Stimulated activated naive B cell treated with anti-CD40 and anti-IgM and Interleukin-4, amounts not matched to agents 10 μg/mL and 1 μg/mL and 100 μg/mL, for 72 hours (primary cell): ENCODE results near the gene UTS2R.
"Not testable (repeated sequence)": the region's sequence is repeated elsewhere in the genome, so short reads cannot be mapped to it uniquely, and the experiment has no call there.

Experiments
- ATAC-seq, 2 donors: fragments of 150-1000 bp; cut with Tn5 transposase; replicated peaks; 2 replicates each; pipeline ENCODE4 v1.10.0; 2021; ENCODE audit warnings: moderate library complexity in 1 of 2
- DNase-seq: peaks from one replicate; pipeline ENCODE4 v3.0.0; 2021
- H3K27ac Mint-ChIP-seq: one replicate; pipeline ENCODE4 v1.8.0; 2022; ENCODE audit warnings: mild to moderate bottlenecking, mixed read lengths
- H3K27me3 Mint-ChIP-seq, 2 donors: one replicate each; pipeline ENCODE4 v1.8.0; 2022; ENCODE audit warnings: mixed read lengths in 2 of 2
- H3K36me3 Mint-ChIP-seq, 2 donors: one replicate each; pipeline ENCODE4 v1.8.0; 2022; ENCODE audit warnings: mixed read lengths in 2 of 2, mild to moderate bottlenecking in 1 of 2
- H3K4me1 Mint-ChIP-seq, 2 donors: one replicate each; pipeline ENCODE4 v1.8.0; 2022; ENCODE audit warnings: mixed read lengths in 2 of 2, mild to moderate bottlenecking in 1 of 2
- H3K4me3 Mint-ChIP-seq, 2 donors: one replicate each; pipeline ENCODE4 v1.8.0; 2022; ENCODE audit warnings: mild to moderate bottlenecking in 2 of 2, mixed read lengths in 2 of 2, moderate library complexity in 1 of 2
- H3K9me3 Mint-ChIP-seq, 2 donors: one replicate each; pipeline ENCODE4 v1.8.0; 2022; ENCODE audit warnings: mixed read lengths in 2 of 2, mild to moderate bottlenecking in 1 of 2

The UTS2R gene

GRCh38 chr17:82372249-82373071 lies 895 bp downstream of the UTS2R start:
- Mint-ChIP-seq H3K4me3 (peak overlapping the region; percentile 59 to 74), H3K9me3 (no peaks in the 10 kb centered on the region), H3K4me1 (peaks cover 16 to 26% of the 10 kb centered on the region in 2 donors), H3K27me3 (peaks cover 27 to 54% of the 10 kb centered on the region in 2 donors), H3K36me3 (no peaks in the 10 kb centered on the region), H3K27ac (no peak overlapping the region)
- no peak for DNase-seq
- ATAC-seq = peak; percentile 39 to 58

- peaks cover 16 to 26% of the 10 kb centered on the region in 2 donors for H3K4me1 Mint-ChIP-seq
- DNase-seq, H3K9me3 Mint-ChIP-seq, H3K36me3 Mint-ChIP-seq, H3K27ac Mint-ChIP-seq, ATAC-seq: not testable (repeated sequence)
- peak overlapping the region in 1 of 2 donors; percentile 74 for H3K4me3 Mint-ChIP-seq
- H3K27me3 Mint-ChIP-seq = peaks cover 31 to 60% of the 10 kb centered on the region in 2 donors
Measured at GRCh38 chr17:82373072-82373452, 1.5 kb downstream of the UTS2R start.

GRCh38 chr17:82373731-82374625 lies 2.4 kb downstream of the UTS2R start:
- peaks cover 17 to 30% of the 10 kb centered on the region in 2 donors for H3K4me1 Mint-ChIP-seq
- no peaks in the 10 kb centered on the region for H3K9me3 Mint-ChIP-seq
- no peak overlapping the region for H3K27ac Mint-ChIP-seq
- H3K27me3 Mint-ChIP-seq = peaks cover 38 to 68% of the 10 kb centered on the region in 2 donors
- H3K36me3 Mint-ChIP-seq = no peaks in the 10 kb centered on the region
- DNase-seq (no peak), ATAC-seq (no peak)
- no peak overlapping the region for H3K4me3 Mint-ChIP-seq

GRCh38 chr17:82374626-82375331 lies 3.2 kb downstream of the UTS2R start:
- no peak for DNase-seq
- H3K9me3 Mint-ChIP-seq = no peaks in the 10 kb centered on the region
- peaks cover 39 to 64% of the 10 kb centered on the region in 2 donors for H3K27me3 Mint-ChIP-seq
- H3K36me3 Mint-ChIP-seq = no peaks in the 10 kb centered on the region
- H3K4me3 Mint-ChIP-seq = no peak overlapping the region
- peaks cover 18 to 31% of the 10 kb centered on the region in 2 donors for H3K4me1 Mint-ChIP-seq
- H3K27ac Mint-ChIP-seq = no peak overlapping the region
- no peak for ATAC-seq

- no peak overlapping the region for H3K4me3 Mint-ChIP-seq
- H3K27me3 Mint-ChIP-seq = peaks cover 43 to 67% of the 10 kb centered on the region in 2 donors
Measured at GRCh38 chr17:82375359-82376041, 3.9 kb downstream of the UTS2R start.

GRCh38 chr17:82376042-82376730 lies 4.6 kb downstream of the UTS2R start:
- Mint-ChIP-seq H3K4me3 (no peak overlapping the region), H3K4me1 (peaks cover 14 to 23% of the 10 kb centered on the region in 2 donors), H3K9me3 (no peaks in the 10 kb centered on the region), H3K27me3 (peaks cover 44 to 67% of the 10 kb centered on the region in 2 donors), H3K27ac (no peak overlapping the region), H3K36me3 (no peaks in the 10 kb centered on the region)
- DNase-seq = no peak
- ATAC-seq = no peak

More at GRCh38 chr17:82375359-82376041, 3.9 kb downstream of the UTS2R start:
- Mint-ChIP-seq H3K9me3 (no peaks in the 10 kb centered on the region), H3K27ac (no peak overlapping the region), H3K4me1 (peaks cover 20 to 29% of the 10 kb centered on the region in 2 donors), H3K36me3 (no peaks in the 10 kb centered on the region)
- DNase-seq (no peak), ATAC-seq (no peak)

GRCh38 chr17:82377294-82377693 lies 5.7 kb downstream of the UTS2R start:
- not testable (repeated sequence) for H3K36me3 Mint-ChIP-seq, ATAC-seq, H3K9me3 Mint-ChIP-seq, H3K4me3 Mint-ChIP-seq, DNase-seq, H3K27ac Mint-ChIP-seq
- H3K4me1 Mint-ChIP-seq = peaks cover 17 to 24% of the 10 kb centered on the region in 2 donors
- peaks cover 50 to 70% of the 10 kb centered on the region in 2 donors for H3K27me3 Mint-ChIP-seq

GRCh38 chr17:82377924-82378740 lies 6.6 kb downstream of the UTS2R start:
- Mint-ChIP-seq H3K27me3 (peaks cover 51 to 70% of the 10 kb centered on the region in 2 donors), H3K4me1 (peaks cover 10 to 15% of the 10 kb centered on the region in 2 donors), H3K9me3 (no peaks in the 10 kb centered on the region), H3K4me3 (no peak overlapping the region), H3K36me3 (no peaks in the 10 kb centered on the region), H3K27ac (no peak overlapping the region)
- ATAC-seq (no peak), DNase-seq (no peak)

- DNase-seq (no peak), ATAC-seq (no peak)
- Mint-ChIP-seq H3K4me1 (peaks cover 10% of the 10 kb centered on the region in 2 donors), H3K36me3 (no peaks in the 10 kb centered on the region), H3K27me3 (peaks cover 54 to 70% of the 10 kb centered on the region in 2 donors), H3K9me3 (no peaks in the 10 kb centered on the region), H3K4me3 (no peak overlapping the region), H3K27ac (no peak overlapping the region)
Measured at GRCh38 chr17:82378741-82379021, 7.1 kb downstream of the UTS2R start.

GRCh38 chr17:82380860-82381702 lies 9.5 kb downstream of the UTS2R start:
- Mint-ChIP-seq H3K36me3 (no peaks in the 10 kb centered on the region), H3K4me1 (peaks cover 10% of the 10 kb centered on the region in 2 donors), H3K9me3 (no peaks in the 10 kb centered on the region), H3K27me3 (peaks cover 50 to 73% of the 10 kb centered on the region in 2 donors), H3K27ac (no peak overlapping the region), H3K4me3 (no peak overlapping the region)
- ATAC-seq = no peak
- DNase-seq = no peak

- H3K9me3 Mint-ChIP-seq, H3K27ac Mint-ChIP-seq, H3K36me3 Mint-ChIP-seq, H3K4me3 Mint-ChIP-seq, ATAC-seq, DNase-seq: not testable (repeated sequence)
- H3K27me3 Mint-ChIP-seq = peaks cover 48 to 71% of the 10 kb centered on the region in 2 donors
- H3K4me1 Mint-ChIP-seq = peaks cover 10 to 14% of the 10 kb centered on the region in 2 donors
Measured at GRCh38 chr17:82381703-82382009, 10.1 kb downstream of the UTS2R start.
